T-cell (primary cell): ENCODE results near the gene PKHD1. TPM values are rescaled to one million over a fixed set of nuclear protein-coding genes. Genes with fewer than 3 reads are reported as not detected.

Source experiments
- ATAC-seq, 4 experiments: fragments of 200-7000 bp in 3 of 4; fragments of 150-1000 bp in 1 of 4; cut with Tn5 transposase; replicated peaks in 1 of 4; 1 replicate in 3 of 4; 2 replicates in 1 of 4; pipeline ENCODE4 v1.10.0; 2021; ENCODE audit warnings: moderate library complexity in 3 of 4, mild to moderate bottlenecking in 2 of 4, moderate number of reproducible peaks in 1 of 4
- CTCF ChIA-PET, 2 donors: fragments of 300-600 bp; sonication (Branson Sonifier 250); formaldehyde crosslinking; loops; one replicate each; lab custom pipeline; 2022; ENCODE audit warnings: antibody characterized with exemption in 2 of 2; lab: Charles Lee
- POLR2A ChIA-PET, 2 donors: fragments of 300-600 bp; sonication (Branson Sonifier 250); formaldehyde crosslinking; loops; one replicate each; lab custom pipeline; 2022; ENCODE audit warnings: antibody characterized with exemption in 2 of 2; lab: Charles Lee
- DNase-seq, 35 experiments: peaks; one replicate each; pipeline versions ENCODE4 v3.0.0 to v3.0.0-alpha.2; 2013 to 2023
- H3K27ac ChIP-seq: one replicate; pipeline ENCODE4 v1.5.1; 2013; ENCODE audit warnings: low read length
- H3K27me3 ChIP-seq, 2 experiments: replicated peaks in 1 of 2; 1 replicate in 1 of 2; 2 replicates in 1 of 2; pipeline versions ENCODE4 v1.6.1 to v1.7.0; 2013; ENCODE audit warnings: low read length in 1 of 2, mixed read lengths in 1 of 2; ENCODE audit not compliant: control insufficient read depth in 2 of 2, insufficient read depth in 2 of 2; ENCODE audit errors: extremely low read depth in 1 of 2
- H3K36me3 ChIP-seq, 2 donors: 1 replicate in 1 of 2; 2 replicates in 1 of 2; pipeline versions ENCODE4 v1.6.1 to v1.7.0; 2013; ENCODE audit warnings: low read length in 1 of 2; ENCODE audit not compliant: control insufficient read depth in 2 of 2, insufficient read depth in 1 of 2; ENCODE audit errors: extremely low read depth in 1 of 2
- H3K4me1 ChIP-seq, 2 experiments: 1 replicate in 1 of 2; 2 replicates in 1 of 2; pipeline versions ENCODE4 v1.6.1 to v1.7.0; 2013; ENCODE audit warnings: low read length in 2 of 2, mixed read lengths in 1 of 2; ENCODE audit not compliant: insufficient read depth in 2 of 2, control insufficient read depth in 1 of 2; ENCODE audit errors: extremely low read depth in 1 of 2
- H3K4me3 ChIP-seq, 2 donors: 1 replicate in 1 of 2; 2 replicates in 1 of 2; pipeline versions ENCODE4 v1.5.1 to v1.7.0; 2013; ENCODE audit warnings: mild to moderate bottlenecking in 2 of 2, low read length in 1 of 2, moderate library complexity in 1 of 2; ENCODE audit not compliant: control insufficient read depth in 1 of 2; ENCODE audit errors: extremely low read depth in 1 of 2
- H3K9me3 ChIP-seq: 2 replicates; pipeline ENCODE4 v1.7.0; 2013
- H3K27ac Mint-ChIP-seq, 2 donors: one replicate each; pipeline ENCODE4 v1.8.0; 2020 to 2021; ENCODE audit warnings: mild to moderate bottlenecking in 2 of 2, mixed read lengths in 2 of 2
- H3K27me3 Mint-ChIP-seq, 2 donors: one replicate each; pipeline ENCODE4 v1.8.0; 2021 to 2022; ENCODE audit warnings: mixed read lengths in 2 of 2
- H3K36me3 Mint-ChIP-seq: one replicate; pipeline ENCODE4 v1.8.0; 2021; ENCODE audit warnings: mixed read lengths
- H3K4me1 Mint-ChIP-seq, 3 donors: one replicate each; pipeline ENCODE4 v1.8.0; 2020 to 2022; ENCODE audit warnings: mixed read lengths in 3 of 3, mild to moderate bottlenecking in 1 of 3
- H3K4me3 Mint-ChIP-seq, 3 donors: one replicate each; pipeline ENCODE4 v1.8.0; 2020 to 2022; ENCODE audit warnings: mild to moderate bottlenecking in 3 of 3, mixed read lengths in 3 of 3, moderate library complexity in 3 of 3
- H3K9me3 Mint-ChIP-seq, 3 donors: one replicate each; pipeline ENCODE4 v1.8.0; 2020 to 2022; ENCODE audit warnings: mixed read lengths in 3 of 3
- WGBS: methylation state at CpG from one replicate; pipeline ENCODE4 v1.1.5; 2013; ENCODE audit warnings: missing lambda C conversion rate; ENCODE audit not compliant: insufficient coverage; 5-methylcytosine and 5-hydroxymethylcytosine counted together
- total RNA-seq, 35 experiments: library from RNA in 6 of 35; stranded (reverse) in 6 of 35; fragments of 120-200 nt in 1 of 35; gene quantifications; one replicate each; pipeline versions ENCODE4 v1.2.1 to v1.2.4 and lab custom pipeline; 2013 to 2026

The PKHD1 gene
- total RNA-seq, 5 donors from 2014 or later (not counting 1 experiment from before 2014, with no cell fraction given) = 0.03 TPM; not detected in 3

- Histone ChIP-seq H3K36me3 (no peaks in the 10 kb centered on the region), H3K9me3 (no peaks in the 10 kb centered on the region), H3K4me3 (no peak overlapping the region), H3K27ac (no peak overlapping the region), H3K4me1 (no peaks in the 10 kb centered on the region), H3K27me3 (no peaks in the 10 kb centered on the region)
- WGBS = no CpG with 5 or more reads among the region's 1 CpG
- Mint-ChIP-seq H3K4me1 (no peaks in the 10 kb centered on the region), H3K27me3 (no peaks in the 10 kb centered on the region), H3K36me3 (no peaks in the 10 kb centered on the region), H3K4me3 (no peak overlapping the region), H3K27ac (no peak overlapping the region), H3K9me3 (peaks cover 0 to 3% (median 0%) of the 10 kb centered on the region in 3 donors)
- ChIA-PET POLR2A (no interaction called here), CTCF (no interaction called here)
- ATAC-seq (no peak), DNase-seq (no peak)
These were observed 368.1 kb downstream of the PKHD1 start for GRCh38 chr6:51719297-51719696.

GRCh38 chr6:51718533-51718932 lies 368.9 kb downstream of the PKHD1 start:
- H3K9me3 Mint-ChIP-seq = peaks cover 0 to 3% (median 0%) of the 10 kb centered on the region in 3 donors
- no peak overlapping the region for H3K27ac ChIP-seq
- H3K27ac Mint-ChIP-seq = no peak overlapping the region
- ATAC-seq = no peak
- H3K4me3 Mint-ChIP-seq = no peak overlapping the region
- no peaks in the 10 kb centered on the region for H3K9me3 ChIP-seq
- CTCF ChIA-PET = no interaction called here
- H3K36me3 ChIP-seq = no peaks in the 10 kb centered on the region
- no peaks in the 10 kb centered on the region for H3K27me3 ChIP-seq
- H3K4me1 Mint-ChIP-seq = no peaks in the 10 kb centered on the region
- no peaks in the 10 kb centered on the region for H3K36me3 Mint-ChIP-seq
- DNase-seq = no peak
- no peak overlapping the region for H3K4me3 ChIP-seq
- no peaks in the 10 kb centered on the region for H3K27me3 Mint-ChIP-seq
- no CpG with 5 or more reads among the region's 1 CpG for WGBS
- POLR2A ChIA-PET = no interaction called here
- no peaks in the 10 kb centered on the region for H3K4me1 ChIP-seq

GRCh38 chr6:51717477-51717876 lies 369.9 kb downstream of the PKHD1 start:
- no peak overlapping the region for H3K4me3 Mint-ChIP-seq
- no peaks in the 10 kb centered on the region for H3K27me3 ChIP-seq
- no peak overlapping the region for H3K27ac Mint-ChIP-seq
- H3K36me3 Mint-ChIP-seq = no peaks in the 10 kb centered on the region
- H3K9me3 Mint-ChIP-seq = peaks cover 0 to 3% (median 0%) of the 10 kb centered on the region in 3 donors
- no peaks in the 10 kb centered on the region for H3K4me1 ChIP-seq
- H3K36me3 ChIP-seq = no peaks in the 10 kb centered on the region
- H3K4me3 ChIP-seq = no peak overlapping the region
- H3K27me3 Mint-ChIP-seq = no peaks in the 10 kb centered on the region
- no peak overlapping the region for H3K27ac ChIP-seq
- DNase-seq (no peak), ATAC-seq (no peak)
- no CpG with 5 or more reads among the region's 1 CpG for WGBS
- H3K9me3 ChIP-seq = no peaks in the 10 kb centered on the region
- no peaks in the 10 kb centered on the region for H3K4me1 Mint-ChIP-seq
- ChIA-PET CTCF (no interaction called here), POLR2A (no interaction called here)

GRCh38 chr6:51711876-51712275 lies 375.5 kb downstream of the PKHD1 start:
- no peaks in the 10 kb centered on the region for H3K36me3 Mint-ChIP-seq
- peaks cover 0 to 8% (median 3%) of the 10 kb centered on the region in 3 donors for H3K9me3 Mint-ChIP-seq
- no peaks in the 10 kb centered on the region for H3K27me3 Mint-ChIP-seq
- Histone ChIP-seq H3K36me3 (no peaks in the 10 kb centered on the region), H3K9me3 (no peaks in the 10 kb centered on the region), H3K27ac (no peak overlapping the region), H3K4me3 (no peak overlapping the region), H3K27me3 (no peaks in the 10 kb centered on the region), H3K4me1 (no peaks in the 10 kb centered on the region)
- no peak for ATAC-seq
- DNase-seq = no peak
- no peak overlapping the region for H3K27ac Mint-ChIP-seq
- ChIA-PET CTCF (no interaction called here), POLR2A (no interaction called here)
- no CpG with 5 or more reads among the region's 3 CpGs for WGBS
- H3K4me1 Mint-ChIP-seq = no peaks in the 10 kb centered on the region
- H3K4me3 Mint-ChIP-seq = no peak overlapping the region

GRCh38 chr6:51706086-51706485 lies 381.3 kb downstream of the PKHD1 start:
- Histone ChIP-seq H3K4me3 (no peak overlapping the region), H3K36me3 (no peaks in the 10 kb centered on the region), H3K27ac (no peak overlapping the region), H3K9me3 (no peaks in the 10 kb centered on the region), H3K27me3 (no peaks in the 10 kb centered on the region), H3K4me1 (no peaks in the 10 kb centered on the region)
- H3K36me3 Mint-ChIP-seq = no peaks in the 10 kb centered on the region
- WGBS = 73% methylated on average over 2 of the region's 2 CpGs
- no peak for ATAC-seq
- DNase-seq = no peak
- ChIA-PET CTCF (no interaction called here), POLR2A (no interaction called here)
- H3K27ac Mint-ChIP-seq = no peak overlapping the region
- no peaks in the 10 kb centered on the region for H3K27me3 Mint-ChIP-seq
- H3K4me1 Mint-ChIP-seq = no peaks in the 10 kb centered on the region
- peaks cover 0 to 8% (median 0%) of the 10 kb centered on the region in 3 donors for H3K9me3 Mint-ChIP-seq
- H3K4me3 Mint-ChIP-seq = no peak overlapping the region

GRCh38 chr6:51704932-51705540 lies 382.4 kb downstream of the PKHD1 start:
- no peak overlapping the region for H3K4me3 Mint-ChIP-seq
- Histone ChIP-seq H3K4me1 (no peaks in the 10 kb centered on the region), H3K27ac (no peak overlapping the region), H3K4me3 (no peak overlapping the region), H3K27me3 (no peaks in the 10 kb centered on the region), H3K36me3 (no peaks in the 10 kb centered on the region), H3K9me3 (no peaks in the 10 kb centered on the region)
- no peaks in the 10 kb centered on the region for H3K36me3 Mint-ChIP-seq
- WGBS = no CpG with 5 or more reads among the region's 1 CpG
- ATAC-seq (no peak), DNase-seq (no peak)
- no peak overlapping the region for H3K27ac Mint-ChIP-seq
- no peaks in the 10 kb centered on the region for H3K27me3 Mint-ChIP-seq
- H3K4me1 Mint-ChIP-seq = no peaks in the 10 kb centered on the region
- peaks cover 0 to 8% (median 0%) of the 10 kb centered on the region in 3 donors for H3K9me3 Mint-ChIP-seq
- CTCF ChIA-PET = no interaction called here
- POLR2A ChIA-PET = no interaction called here
